SKM-1 treated with dmso at 0.1 percent for 144 hours (cell line): Measurements from ENCODE around the gene DKK3.

ENCODE experiments used
- DNase-seq: peaks from one replicate; lab custom pipeline; 2025; ENCODE audit not compliant: unreplicated experiment; lab: John Stamatoyannopoulos, UW

The DKK3 gene

DNA sequence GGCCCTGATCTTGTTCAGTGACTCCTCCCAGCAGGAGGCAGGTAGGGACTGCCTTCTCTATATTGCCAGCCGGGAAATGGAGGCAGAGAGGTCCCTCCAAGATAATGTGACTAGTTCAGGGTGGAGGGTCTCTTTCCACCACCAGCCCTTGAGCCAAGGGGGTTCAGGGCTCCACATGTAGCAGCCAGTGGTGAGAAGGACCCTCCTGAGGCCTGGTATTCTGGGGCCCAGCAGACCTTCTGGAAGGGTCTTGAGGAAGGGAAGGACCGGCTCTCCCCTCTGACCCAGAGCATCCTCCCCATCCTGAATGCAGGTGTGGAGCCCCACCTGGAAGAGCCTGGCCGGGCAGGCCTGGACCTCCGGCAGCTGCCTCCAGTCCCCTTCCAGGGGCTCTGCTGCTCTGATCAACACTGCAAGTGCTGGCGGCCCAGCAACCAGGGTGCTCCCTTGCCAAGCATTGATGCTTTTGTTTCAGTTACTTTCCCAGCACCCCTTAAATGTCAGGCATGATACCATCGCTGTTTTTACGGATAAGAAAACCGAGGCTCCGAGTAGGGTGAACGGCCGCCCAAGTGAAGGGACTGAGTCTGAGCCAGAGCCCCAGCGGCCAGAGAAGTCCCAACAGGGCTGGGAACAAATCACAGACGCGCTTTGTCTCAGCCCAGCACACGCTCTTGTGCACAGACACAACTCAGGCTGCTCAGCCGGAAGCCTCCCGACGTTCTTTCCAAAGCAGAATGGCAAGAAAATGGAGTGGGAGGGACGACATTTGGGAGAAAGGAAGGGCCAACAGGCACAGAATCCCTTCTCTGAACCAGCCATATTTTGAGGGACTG, 38.8 kb downstream of the DKK3 start:
- DNase-seq = no peak

- DNase-seq = no peak
Observed at GRCh38 chr11:11968511-11969280, 39.7 kb downstream of the DKK3 start.

- no peak for DNase-seq
Observed at GRCh38 chr11:11967669-11968510, 40.5 kb downstream of the DKK3 start.

DNA sequence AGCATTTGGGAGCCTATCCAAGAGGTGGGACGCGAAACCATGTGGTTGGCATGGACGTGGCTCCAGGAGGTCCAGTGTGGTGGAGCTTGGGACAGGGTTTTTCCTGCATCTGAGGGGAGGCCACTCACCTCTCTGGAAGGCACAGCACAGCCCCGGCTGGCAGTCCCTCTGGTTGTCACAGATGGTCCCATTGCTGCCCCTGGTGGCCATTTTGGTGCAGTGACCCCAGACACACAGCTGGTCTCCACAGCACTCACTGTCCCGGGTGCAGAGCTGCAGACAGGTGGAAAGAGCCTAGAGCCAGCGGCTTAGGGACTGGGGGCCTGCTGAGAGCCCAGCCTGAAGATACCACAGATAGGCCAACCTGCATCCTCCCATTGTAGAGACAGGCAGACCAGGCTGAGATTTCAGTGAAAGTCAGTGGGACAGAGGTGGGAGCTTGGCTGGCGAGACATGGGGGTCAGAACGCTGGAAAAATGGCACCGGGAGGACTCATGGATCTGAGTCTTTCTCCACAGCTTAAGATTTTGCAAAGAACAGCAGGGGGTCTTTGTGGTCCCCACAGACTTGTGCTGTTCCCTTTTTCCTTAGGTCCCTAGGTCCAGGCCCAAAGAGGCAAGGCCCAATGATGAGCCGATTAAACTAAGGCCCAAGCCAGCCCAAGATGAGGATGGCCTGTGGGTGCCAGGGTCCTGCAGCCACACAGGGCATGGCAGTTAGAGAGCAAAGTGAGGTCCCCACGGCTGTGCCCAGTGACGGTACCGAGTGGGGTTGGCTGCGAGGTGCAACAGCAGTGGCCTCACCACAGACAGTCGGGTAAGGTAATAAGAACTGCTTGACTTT, 41.4 kb downstream of the DKK3 start:
- DNase-seq = peak; percentile 49

DNA sequence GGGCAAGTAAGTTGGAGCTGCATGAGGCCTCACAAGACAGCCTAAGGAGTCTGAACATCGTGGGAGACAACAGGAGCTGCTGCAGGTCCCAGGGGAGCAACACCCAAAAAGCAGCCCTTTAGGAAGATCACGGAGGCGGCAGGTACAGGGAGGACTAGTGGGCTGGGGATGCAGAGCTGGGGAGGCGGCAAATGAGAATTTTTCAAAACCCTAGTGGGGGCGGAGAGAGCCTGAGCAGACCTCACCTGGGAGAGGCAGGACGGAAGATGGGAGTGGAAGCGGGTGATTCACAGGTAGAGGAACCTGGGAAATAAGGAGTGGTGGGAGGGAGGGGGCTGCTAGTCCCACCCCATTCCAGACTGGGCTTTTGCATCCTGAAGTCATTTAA, 42.1 kb downstream of the DKK3 start:
- DNase-seq = no peak

DNA sequence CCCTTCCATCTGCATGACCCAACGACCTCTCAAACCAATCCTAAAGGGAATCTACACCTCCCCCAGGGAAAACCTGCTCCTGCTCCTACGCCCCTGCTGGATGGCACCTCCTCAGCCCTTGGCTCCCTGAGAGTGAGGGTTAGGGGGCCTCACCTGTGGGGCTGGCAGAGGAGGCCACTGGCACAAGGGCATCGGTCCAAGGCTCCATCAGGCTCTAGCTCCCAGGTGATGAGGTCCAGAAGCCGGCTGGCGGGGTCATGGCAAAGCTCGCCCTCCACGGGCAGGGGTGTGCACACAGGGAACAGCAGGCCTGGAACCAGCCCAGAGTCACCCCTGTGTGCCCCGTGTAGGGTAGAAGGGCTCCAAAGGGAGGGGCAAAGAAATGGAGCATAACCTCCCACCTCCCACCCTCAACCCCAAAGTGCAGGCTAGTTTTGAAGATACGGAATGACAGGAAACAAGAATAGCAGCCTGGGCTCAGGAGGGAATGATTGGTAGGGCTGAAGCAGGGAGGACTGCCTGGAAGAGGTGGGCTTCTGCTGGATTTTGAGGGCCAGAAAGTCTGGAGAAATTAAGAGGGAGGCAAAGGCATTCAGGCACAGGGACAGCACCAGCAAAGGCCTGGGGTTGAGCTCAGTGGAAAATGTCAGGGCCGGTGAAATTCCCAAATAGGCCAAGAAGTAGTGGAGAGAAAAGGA, 42.6 kb downstream of the DKK3 start:
- DNase-seq = no peak

DNA sequence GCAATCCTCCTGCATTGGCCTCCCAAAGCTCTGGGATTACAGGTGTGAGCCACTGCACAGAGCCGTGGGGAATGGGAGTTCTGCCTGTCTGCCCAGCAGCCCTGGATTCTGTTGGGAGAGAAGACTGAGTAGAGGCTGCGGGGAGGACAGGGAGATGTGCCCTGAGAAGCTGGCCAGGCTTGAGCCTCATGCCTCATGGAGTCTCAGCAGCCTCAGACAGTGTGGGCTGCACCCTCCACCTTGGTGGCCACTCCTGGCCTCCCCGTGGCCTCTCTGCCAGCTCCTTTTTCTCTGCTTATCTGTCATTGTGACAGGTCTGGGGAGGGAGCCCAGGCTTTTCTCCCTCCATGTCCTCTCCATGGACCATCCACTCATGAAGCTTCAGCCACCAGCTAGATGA, 43.2 kb downstream of the DKK3 start:
- no peak for DNase-seq

DNA sequence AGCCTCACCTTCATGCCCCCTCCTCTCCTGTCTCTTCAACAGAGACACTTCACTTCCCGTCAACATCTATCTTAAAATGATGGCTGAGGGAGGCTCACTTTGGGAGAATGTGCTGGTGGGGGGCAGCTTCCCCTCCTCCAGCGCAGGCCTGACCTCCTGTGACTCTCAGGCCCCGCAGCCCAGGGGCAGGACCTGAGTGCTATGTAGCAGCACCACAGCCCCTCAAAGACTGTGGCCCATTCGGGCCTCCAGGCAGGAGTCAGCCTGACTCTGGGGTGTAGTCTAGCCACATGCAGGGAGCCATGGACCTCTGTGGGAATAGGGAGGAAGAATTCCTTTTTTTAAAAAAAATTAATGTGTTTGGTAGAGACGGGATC, 43.7 kb downstream of the DKK3 start:
- DNase-seq = no peak

- no peak for DNase-seq
Observed at GRCh38 chr11:11963842-11964773, 44.3 kb downstream of the DKK3 start.

GRCh38 chr11:11963067-11963466, 45.4 kb downstream of the DKK3 start:
- DNase-seq = no peak

GRCh38 chr11:11961399-11962028, 46.9 kb downstream of the DKK3 start:
- DNase-seq = no peak

DNA sequence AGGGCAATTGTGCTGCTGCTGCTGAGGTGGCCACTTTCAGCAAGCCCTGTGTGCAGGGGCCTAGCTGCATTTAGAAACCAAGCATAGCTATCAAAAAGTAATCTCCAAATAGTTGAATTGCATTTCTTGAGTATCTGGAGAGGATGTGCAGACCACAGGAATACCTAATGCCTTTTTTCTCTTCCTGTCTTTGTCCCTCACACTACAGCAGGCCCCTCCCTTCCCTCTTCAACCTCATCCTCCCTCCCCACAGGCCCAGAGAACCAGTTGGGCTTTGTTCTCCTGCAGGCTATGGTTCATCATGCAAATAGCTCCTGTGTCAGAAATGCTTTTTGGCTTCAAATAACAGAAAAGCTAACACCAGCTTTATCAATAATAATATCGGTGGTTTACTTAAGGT, 47.7 kb downstream of the DKK3 start:
- no peak for DNase-seq

DNA sequence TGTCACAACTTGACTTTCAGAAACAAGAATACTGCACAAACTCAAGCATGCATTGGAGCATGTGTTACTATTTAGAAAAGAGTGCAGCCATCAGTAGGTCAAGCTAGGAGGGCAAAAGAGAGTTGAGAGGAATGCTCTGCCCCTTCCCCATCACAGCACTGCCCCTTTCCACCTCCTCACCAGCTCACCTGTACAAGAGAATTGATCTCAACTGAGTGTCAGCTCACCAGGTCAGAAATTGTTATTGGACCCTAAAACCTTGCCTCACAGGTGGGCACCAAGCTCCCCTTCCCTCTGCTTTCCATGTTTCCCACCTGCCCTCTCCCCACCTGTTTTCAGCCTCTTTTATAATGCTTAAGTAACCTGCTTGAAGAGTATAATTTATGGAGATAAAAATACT, 48.8 kb downstream of the DKK3 start:
- DNase-seq = no peak

GRCh38 chr11:11958403-11959231, 49.8 kb downstream of the DKK3 start:
- DNase-seq = no peak

GRCh38 chr11:11956006-11956405, 52.4 kb downstream of the DKK3 start:
- DNase-seq = no peak

DNA sequence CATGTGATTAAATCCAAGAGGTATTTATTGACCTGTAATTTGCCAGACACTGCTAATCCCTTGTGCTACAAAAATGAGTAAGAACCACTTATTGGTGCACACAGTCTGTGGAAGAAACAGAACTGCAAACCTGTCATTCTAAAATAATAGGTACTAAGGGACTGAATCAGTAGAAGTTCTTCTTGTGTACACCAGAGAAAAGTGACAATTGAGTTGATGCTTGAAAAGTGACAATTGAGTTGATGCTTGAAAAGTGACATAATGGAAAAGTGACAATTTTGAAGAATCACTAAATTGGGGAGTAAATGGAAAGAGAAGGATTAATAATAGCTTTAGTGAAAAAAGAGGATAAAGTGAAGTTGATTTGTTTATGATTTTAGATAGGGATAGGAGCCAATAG, 56.4 kb downstream of the DKK3 start:
- DNase-seq = no peak

GRCh38 chr11:11949482-11949881, 58.9 kb downstream of the DKK3 start:
- DNase-seq = no peak
